OCI-LY3 (cell line): ENCODE measurements around the gene HAO2.

Experiments used
- EZH2phosphoT487 ChIP-seq: fragments of 200-600 bp; shearing (Covaris generic); IDR thresholded peaks from 2 replicates; pipeline ENCODE4 v1.6.1; 2018; ENCODE audit warnings: antibody characterized with exemption, mixed run types, low read depth
- TF ChIP-seq, protein P1 (sequence below): fragments of 200-600, 300-600 bp; sonication (generic); IDR thresholded peaks from 2 replicates; pipeline ENCODE4 v1.5.1; 2014; ENCODE audit warnings: antibody characterized with exemption, low read length, low read depth

DNA sequence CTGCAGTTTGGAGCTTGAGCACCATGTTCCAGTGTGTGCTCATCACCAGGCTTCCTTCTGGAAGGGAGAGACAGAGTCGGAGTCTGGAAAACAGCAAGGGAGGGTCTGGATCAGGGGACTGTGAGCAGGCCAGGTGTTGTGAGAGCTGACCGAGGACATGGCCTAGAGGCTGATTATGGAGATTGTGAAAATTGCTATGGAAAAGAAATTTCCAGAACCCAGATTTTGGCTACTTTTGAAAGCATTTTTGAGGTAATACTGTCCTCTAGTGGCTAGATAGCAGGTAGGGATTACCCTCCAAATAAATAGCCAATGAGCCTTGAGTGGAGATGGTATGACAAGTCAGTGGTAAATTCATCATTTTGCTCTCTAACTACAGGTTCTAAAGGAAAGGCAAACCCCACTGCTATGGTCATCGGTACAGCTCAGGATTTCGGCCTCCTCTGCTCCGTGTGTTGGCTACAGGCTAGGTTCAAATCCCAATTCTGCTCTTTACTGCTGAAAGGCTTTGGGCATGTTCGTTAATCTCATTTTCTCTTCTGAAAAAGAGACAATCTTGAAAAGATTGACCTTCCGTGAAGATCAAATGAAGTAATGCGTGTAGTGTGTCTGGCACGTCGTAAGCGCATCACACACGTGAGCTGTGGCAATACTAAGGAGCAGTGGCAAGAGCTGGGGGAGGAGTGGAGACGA, 1.0 kb upstream of the HAO2 start:
- TF ChIP-seq, protein P1, sequence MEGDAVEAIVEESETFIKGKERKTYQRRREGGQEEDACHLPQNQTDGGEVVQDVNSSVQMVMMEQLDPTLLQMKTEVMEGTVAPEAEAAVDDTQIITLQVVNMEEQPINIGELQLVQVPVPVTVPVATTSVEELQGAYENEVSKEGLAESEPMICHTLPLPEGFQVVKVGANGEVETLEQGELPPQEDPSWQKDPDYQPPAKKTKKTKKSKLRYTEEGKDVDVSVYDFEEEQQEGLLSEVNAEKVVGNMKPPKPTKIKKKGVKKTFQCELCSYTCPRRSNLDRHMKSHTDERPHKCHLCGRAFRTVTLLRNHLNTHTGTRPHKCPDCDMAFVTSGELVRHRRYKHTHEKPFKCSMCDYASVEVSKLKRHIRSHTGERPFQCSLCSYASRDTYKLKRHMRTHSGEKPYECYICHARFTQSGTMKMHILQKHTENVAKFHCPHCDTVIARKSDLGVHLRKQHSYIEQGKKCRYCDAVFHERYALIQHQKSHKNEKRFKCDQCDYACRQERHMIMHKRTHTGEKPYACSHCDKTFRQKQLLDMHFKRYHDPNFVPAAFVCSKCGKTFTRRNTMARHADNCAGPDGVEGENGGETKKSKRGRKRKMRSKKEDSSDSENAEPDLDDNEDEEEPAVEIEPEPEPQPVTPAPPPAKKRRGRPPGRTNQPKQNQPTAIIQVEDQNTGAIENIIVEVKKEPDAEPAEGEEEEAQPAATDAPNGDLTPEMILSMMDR: peak; percentile 99
- TF ChIP-seq EZH2phosphoT487: no peak
